ENCODE data around the gene MYO5B. TPM values are rescaled to one million over a fixed set of nuclear protein-coding genes. Genes with fewer than 3 reads are reported as not detected.

The MYO5B gene
- polyA plus RNA-seq, 1 donor (not counting 4 experiments of a cell fraction or from before 2014, with no cell fraction given), result 6.8 TPM

GRCh38 chr18:49976001-49976400 lies 218.9 kb downstream of the MYO5B start:
- TF ChIP-seq, protein P1, sequence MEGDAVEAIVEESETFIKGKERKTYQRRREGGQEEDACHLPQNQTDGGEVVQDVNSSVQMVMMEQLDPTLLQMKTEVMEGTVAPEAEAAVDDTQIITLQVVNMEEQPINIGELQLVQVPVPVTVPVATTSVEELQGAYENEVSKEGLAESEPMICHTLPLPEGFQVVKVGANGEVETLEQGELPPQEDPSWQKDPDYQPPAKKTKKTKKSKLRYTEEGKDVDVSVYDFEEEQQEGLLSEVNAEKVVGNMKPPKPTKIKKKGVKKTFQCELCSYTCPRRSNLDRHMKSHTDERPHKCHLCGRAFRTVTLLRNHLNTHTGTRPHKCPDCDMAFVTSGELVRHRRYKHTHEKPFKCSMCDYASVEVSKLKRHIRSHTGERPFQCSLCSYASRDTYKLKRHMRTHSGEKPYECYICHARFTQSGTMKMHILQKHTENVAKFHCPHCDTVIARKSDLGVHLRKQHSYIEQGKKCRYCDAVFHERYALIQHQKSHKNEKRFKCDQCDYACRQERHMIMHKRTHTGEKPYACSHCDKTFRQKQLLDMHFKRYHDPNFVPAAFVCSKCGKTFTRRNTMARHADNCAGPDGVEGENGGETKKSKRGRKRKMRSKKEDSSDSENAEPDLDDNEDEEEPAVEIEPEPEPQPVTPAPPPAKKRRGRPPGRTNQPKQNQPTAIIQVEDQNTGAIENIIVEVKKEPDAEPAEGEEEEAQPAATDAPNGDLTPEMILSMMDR (optimal IDR thresholded peaks at IDR 0.05 in 1 of 3, IDR thresholded peaks at IDR 0.05 in 1 of 3, conservative IDR thresholded peaks at IDR 0.05 in 1 of 3; ENCODE audit: extremely low read depth in 1 of 3, insufficient read depth in 2 of 3, low read length in 3 of 3), result no peak
- TF ChIP-seq EZH2 (IDR thresholded peaks at IDR 0.05; ENCODE audit: low read length), result no peak
- Histone ChIP-seq H3K4me1 (ENCODE audit: control insufficient read depth, extremely low read depth, insufficient read depth, low read length) (no peaks in the 10 kb centered on the region), H2AFZ (ENCODE audit: control insufficient read depth, low read length) (no peak overlapping the region), H3K9me3 (ENCODE audit: control insufficient read depth, low read depth, low read length) (no peaks in the 10 kb centered on the region), H3K4me3 (ENCODE audit: control insufficient read depth in 2 of 3, extremely low read depth in 1 of 3, insufficient read depth in 2 of 3, low read depth in 1 of 3, low read length in 3 of 3) (no peak overlapping the region), H3K27me3 (ENCODE audit: control insufficient read depth, extremely low read depth, insufficient read depth, low read length) (peaks cover 9% of the 10 kb centered on the region), H3K79me2 (ENCODE audit: control insufficient read depth, insufficient read depth, low read length) (no peaks in the 10 kb centered on the region), H3K36me3 (ENCODE audit: control insufficient read depth in 2 of 2, extremely low read depth in 1 of 2, insufficient read depth in 2 of 2, low read length in 2 of 2) (no peaks in the 10 kb centered on the region), H3K4me2 (ENCODE audit: control insufficient read depth, extremely low read depth, insufficient read depth, low read depth, low read length) (no peak overlapping the region), H3K27ac (ENCODE audit: control insufficient read depth, insufficient read depth, low read length) (no peak overlapping the region), H3K9ac (ENCODE audit: control insufficient read depth, extremely low read depth, insufficient read depth, low read length) (no peak overlapping the region), H3K9me1 (ENCODE audit: control insufficient read depth, extremely low read depth, insufficient read depth, low read length) (no peaks in the 10 kb centered on the region), H4K20me1 (ENCODE audit: control insufficient read depth, extremely low read depth, insufficient read depth, low read length) (no peaks in the 10 kb centered on the region)
- FAIRE-seq (no peak), DNase-seq (ENCODE audit: low read depth, low spot score) (no peak)
- dilution Hi-C loops (cut with MboI; ENCODE audit: extremely low pct_ligation_motif_present, low sequenced_read_pairs), result no loop called here

- Histone ChIP-seq H4K20me1 (ENCODE audit: control insufficient read depth, extremely low read depth, insufficient read depth, low read length) (no peaks in the 10 kb centered on the region), H3K4me2 (ENCODE audit: control insufficient read depth, extremely low read depth, insufficient read depth, low read depth, low read length) (no peak overlapping the region), H3K4me1 (ENCODE audit: control insufficient read depth, extremely low read depth, insufficient read depth, low read length) (no peaks in the 10 kb centered on the region), H3K36me3 (ENCODE audit: control insufficient read depth in 2 of 2, extremely low read depth in 1 of 2, insufficient read depth in 2 of 2, low read length in 2 of 2) (no peaks in the 10 kb centered on the region), H2AFZ (ENCODE audit: control insufficient read depth, low read length) (no peak overlapping the region), H3K9me3 (ENCODE audit: control insufficient read depth, low read depth, low read length) (no peaks in the 10 kb centered on the region), H3K27ac (ENCODE audit: control insufficient read depth, insufficient read depth, low read length) (no peak overlapping the region), H3K9ac (ENCODE audit: control insufficient read depth, extremely low read depth, insufficient read depth, low read length) (no peak overlapping the region), H3K27me3 (ENCODE audit: control insufficient read depth, extremely low read depth, insufficient read depth, low read length) (peaks cover 10% of the 10 kb centered on the region), H3K9me1 (ENCODE audit: control insufficient read depth, extremely low read depth, insufficient read depth, low read length) (no peaks in the 10 kb centered on the region), H3K4me3 (ENCODE audit: control insufficient read depth in 2 of 3, extremely low read depth in 1 of 3, insufficient read depth in 2 of 3, low read depth in 1 of 3, low read length in 3 of 3) (no peak overlapping the region), H3K79me2 (ENCODE audit: control insufficient read depth, insufficient read depth, low read length) (no peaks in the 10 kb centered on the region)
- FAIRE-seq (no peak), DNase-seq (ENCODE audit: low read depth, low spot score) (no peak)
- dilution Hi-C loops (cut with MboI; ENCODE audit: extremely low pct_ligation_motif_present, low sequenced_read_pairs), result no loop called here
- TF ChIP-seq, protein P1 (optimal IDR thresholded peaks at IDR 0.05 in 1 of 3, IDR thresholded peaks at IDR 0.05 in 1 of 3, conservative IDR thresholded peaks at IDR 0.05 in 1 of 3; ENCODE audit: extremely low read depth in 1 of 3, insufficient read depth in 2 of 3, low read length in 3 of 3), result no peak
- no peak for TF ChIP-seq EZH2 (IDR thresholded peaks at IDR 0.05; ENCODE audit: low read length)
Measured at GRCh38 chr18:49974079-49974478, 220.9 kb downstream of the MYO5B start.

Data from keratinocyte (primary cell).